Motor neuron (in vitro differentiated cells): ENCODE measurements around the gene STN1. TPM values are rescaled to one million over a fixed set of nuclear protein-coding genes. Genes with fewer than 3 reads are reported as not detected.

Experiments
- ATAC-seq, 8 experiments: fragments of 200-7000 bp; cut with Tn5 transposase; replicated peaks in 6 of 8; 2 replicates each; pipeline ENCODE4 v1.8.0; 2021; ENCODE audit warnings: mild to moderate bottlenecking in 8 of 8, moderate library complexity in 8 of 8
- H3K27ac ChIP-seq, 2 donors: fragments of 250-450 bp; sonication (Bioruptor Pico); 2 replicates each; pipeline ENCODE4 v1.9.0; 2021; ENCODE audit warnings: antibody characterized with exemption in 2 of 2, mild to moderate bottlenecking in 2 of 2, moderate library complexity in 1 of 2
- H3K4me1 ChIP-seq, 2 donors: fragments of 250-450 bp; sonication (Bioruptor Pico); replicated peaks in 1 of 2; 2 replicates each; pipeline ENCODE4 v1.6.1; 2021; ENCODE audit warnings: antibody characterized with exemption in 2 of 2, mild to moderate bottlenecking in 2 of 2, moderate library complexity in 1 of 2
- H3K4me3 ChIP-seq, 5 donors: fragments of 250-450 bp; sonication (Bioruptor Pico); 2 replicates each; pipeline ENCODE4 v1.9.0; 2021; ENCODE audit warnings: antibody characterized with exemption in 5 of 5, mild to moderate bottlenecking in 5 of 5, moderate library complexity in 4 of 5
- WGBS, 10 experiments: fragments of 450-650 bp; shearing (Covaris generic); methylation state at CpG; one replicate each; pipeline ENCODE4 v1.0.0; 2022; 5-methylcytosine and 5-hydroxymethylcytosine counted together
- in situ Hi-C, 9 experiments: fragments of 400-800 bp; cut with MboI; loops; one replicate each; pipeline ENCODE4 v1.15.0; 2021; ENCODE audit warnings: low sequenced_read_pairs in 9 of 9, low pct_unique_long_range_greater_than_20kb in 2 of 9; ENCODE audit not compliant: unreplicated experiment in 9 of 9
- total RNA-seq, 8 experiments: library from RNA; unstranded; fragments of 300-600 nt; gene quantifications; 2 replicates each; pipeline versions ENCODE4 v1.2.3 to v1.2.4, GENCODE V29; 2022

Gene STN1
- total RNA-seq, 8 experiments from 2014 or later: 13.6 to 81.2 (median 24.7) TPM

GRCh38 chr10:103843854-103844570, 74.0 kb downstream of the STN1 start:
- WGBS, 10 experiments: 8 to 89% (median 73%) methylated on average over 1 to 5 of the region's 6 CpGs; no CpG with 5 or more reads in 3 of the 10 experiments
- H3K27ac ChIP-seq: no peak overlapping the region
- no peak overlapping the region for H3K4me3 ChIP-seq
- in situ Hi-C loops: no loop called here
- H3K4me1 ChIP-seq: peaks cover 26 to 37% of the 10 kb centered on the region in 2 donors
- no peak for ATAC-seq

GRCh38 chr10:103843045-103843444, 74.9 kb downstream of the STN1 start:
- Histone ChIP-seq H3K27ac (no peak overlapping the region), H3K4me3 (no peak overlapping the region), H3K4me1 (peaks cover 26 to 39% of the 10 kb centered on the region in 2 donors)
- in situ Hi-C loops: no loop called here
- no peak for ATAC-seq
- 72 to 100% (median 89%) methylated on average over 1 to 3 of the region's 3 CpGs; no CpG with 5 or more reads in 3 of the 10 experiments for WGBS, 10 experiments

- WGBS, 10 experiments: 53 to 100% (median 74%) methylated on average over 1 to 6 of the region's 7 CpGs
- no peak overlapping the region for H3K4me3 ChIP-seq
- H3K4me1 ChIP-seq: peaks cover 26 to 39% of the 10 kb centered on the region in 2 donors
- ATAC-seq: no peak
- no peak overlapping the region for H3K27ac ChIP-seq
- in situ Hi-C loops: no loop called here
These were observed 75.4 kb downstream of the STN1 start for GRCh38 chr10:103842605-103843004.

GRCh38 chr10:103841519-103841918, 76.5 kb downstream of the STN1 start:
- H3K27ac ChIP-seq: no peak overlapping the region
- in situ Hi-C loops: no loop called here

GRCh38 chr10:103840740-103841070, 77.3 kb downstream of the STN1 start:
- in situ Hi-C loops: no loop called here
- 28 to 94% (median 61%) methylated on average over 1 to 4 of the region's 4 CpGs for WGBS, 10 experiments
- ATAC-seq: no peak
- Histone ChIP-seq H3K4me1 (peaks cover 21 to 43% of the 10 kb centered on the region in 2 donors), H3K4me3 (no peak overlapping the region), H3K27ac (peak overlapping the region in 1 of 2 donors; percentile 9)

More at GRCh38 chr10:103841519-103841918, 76.5 kb downstream of the STN1 start:
- no peak for ATAC-seq
- 80% methylated on average over 1 of the region's 7 CpGs; no CpG with 5 or more reads in 9 of the 10 experiments for WGBS, 10 experiments
- peaks cover 29 to 46% of the 10 kb centered on the region in 2 donors for H3K4me1 ChIP-seq
- H3K4me3 ChIP-seq: no peak overlapping the region

GRCh38 chr10:103839872-103840739, 77.9 kb downstream of the STN1 start:
- 33 to 94% (median 73%) methylated on average over 2 to 12 of the region's 18 CpGs; no CpG with 5 or more reads in 4 of the 10 experiments for WGBS, 10 experiments
- Histone ChIP-seq H3K4me1 (peaks cover 21 to 43% of the 10 kb centered on the region in 2 donors), H3K4me3 (no peak overlapping the region), H3K27ac (peak overlapping the region in 1 of 2 donors; percentile 9)
- ATAC-seq: peak in 5 of 8 experiments; percentile 64 to 74 (median 68)
- in situ Hi-C loops: no loop called here

GRCh38 chr10:103839519-103839871, 78.5 kb downstream of the STN1 start:
- Histone ChIP-seq H3K4me1 (peaks cover 21 to 43% of the 10 kb centered on the region in 2 donors), H3K27ac (no peak overlapping the region), H3K4me3 (no peak overlapping the region)
- ATAC-seq: no peak
- 60 to 89% (median 67%) methylated on average over 1 to 3 of the region's 9 CpGs; no CpG with 5 or more reads in 5 of the 10 experiments for WGBS, 10 experiments
- in situ Hi-C loops: no loop called here

GRCh38 chr10:103838862-103839518, 79.0 kb downstream of the STN1 start:
- H3K4me3 ChIP-seq: no peak overlapping the region
- peak in 5 of 8 experiments; percentile 18 to 75 (median 61) for ATAC-seq
- peaks cover 21 to 46% of the 10 kb centered on the region in 2 donors for H3K4me1 ChIP-seq
- in situ Hi-C loops: no loop called here
- 24 to 90% (median 80%) methylated on average over 2 to 9 of the region's 13 CpGs; no CpG with 5 or more reads in 2 of the 10 experiments for WGBS, 10 experiments
- no peak overlapping the region for H3K27ac ChIP-seq

- no peak for ATAC-seq
- no peak overlapping the region for H3K4me3 ChIP-seq
- peaks cover 21 to 48% of the 10 kb centered on the region in 2 donors for H3K4me1 ChIP-seq
- in situ Hi-C loops: no loop called here
- 86 to 100% (median 100%) methylated on average over 1 to 3 of the region's 4 CpGs; no CpG with 5 or more reads in 5 of the 10 experiments for WGBS, 10 experiments
- H3K27ac ChIP-seq: no peak overlapping the region
These were observed 80.0 kb downstream of the STN1 start for GRCh38 chr10:103838070-103838395.

- H3K4me3 ChIP-seq: no peak overlapping the region
- no peak overlapping the region for H3K27ac ChIP-seq
- 57 to 100% (median 78%) methylated on average over 1 to 5 of the region's 10 CpGs; no CpG with 5 or more reads in 3 of the 10 experiments for WGBS, 10 experiments
- no peak for ATAC-seq
- peaks cover 21 to 48% of the 10 kb centered on the region in 2 donors for H3K4me1 ChIP-seq
- in situ Hi-C loops: no loop called here
These were observed 80.5 kb downstream of the STN1 start for GRCh38 chr10:103837370-103838069.

- in situ Hi-C loops: no loop called here
- peak in 1 of 8 experiments; percentile 53 for ATAC-seq
- H3K27ac ChIP-seq: no peak overlapping the region
- peaks cover 21 to 48% of the 10 kb centered on the region in 2 donors for H3K4me1 ChIP-seq
- no peak overlapping the region for H3K4me3 ChIP-seq
- 52 to 95% (median 76%) methylated on average over 1 to 9 of the region's 9 CpGs; no CpG with 5 or more reads in 2 of the 10 experiments for WGBS, 10 experiments
These were observed 81.1 kb downstream of the STN1 start for GRCh38 chr10:103836861-103837260.

GRCh38 chr10:103836273-103836672, 81.7 kb downstream of the STN1 start:
- in situ Hi-C loops: no loop called here
- Histone ChIP-seq H3K27ac (no peak overlapping the region), H3K4me1 (peaks cover 21 to 47% of the 10 kb centered on the region in 2 donors), H3K4me3 (no peak overlapping the region)
- no peak for ATAC-seq
- 60 to 75% (median 69%) methylated on average over 1 of the region's 1 CpG; no CpG with 5 or more reads in 7 of the 10 experiments for whole genome bisulfite sequencing, 10 experiments
